H9 (cell line): ENCODE results near the gene LRPAP1. TPM values are rescaled to one million over a fixed set of nuclear protein-coding genes. Genes with fewer than 3 reads are reported as not detected.
A peak's percentile ranks its signal among the peaks of the same experiment; 100 is the strongest.

Experiments used
- DNase-seq: peaks from one replicate; pipeline ENCODE4 v3.0.0-alpha.2; 2017
- H2AFZ ChIP-seq: one replicate; pipeline ENCODE4 v1.6.1; 2013; ENCODE audit warnings: mild to moderate bottlenecking, low read length, control low read depth, moderate library complexity
- H2AK5ac ChIP-seq: 2 replicates; pipeline ENCODE4 v1.6.1; 2013; ENCODE audit warnings: low read length, control low read depth, mixed read lengths; ENCODE audit not compliant: insufficient read length
- H2BK120ac ChIP-seq: one replicate; pipeline ENCODE4 v1.6.1; 2013; ENCODE audit warnings: low read depth, mild to moderate bottlenecking, low read length, control low read depth, inconsistent platforms; ENCODE audit not compliant: poor library complexity, severe bottlenecking
- H2BK12ac ChIP-seq: 2 replicates; pipeline ENCODE4 v1.6.1; 2013; ENCODE audit warnings: low read length, control low read depth, mixed read lengths, low read depth; ENCODE audit not compliant: insufficient read length
- H2BK15ac ChIP-seq: 2 replicates; pipeline ENCODE4 v1.6.1; 2013; ENCODE audit warnings: low read depth, low read length, control low read depth
- H2BK20ac ChIP-seq: one replicate; pipeline ENCODE4 v1.6.1; 2013; ENCODE audit warnings: low read depth, mild to moderate bottlenecking, low read length, control low read depth, inconsistent platforms; ENCODE audit not compliant: poor library complexity, severe bottlenecking
- H2BK5ac ChIP-seq: 2 replicates; pipeline ENCODE4 v1.6.1; 2013; ENCODE audit warnings: low read length, control low read depth, mixed read lengths; ENCODE audit not compliant: insufficient read length
- H3K14ac ChIP-seq: 2 replicates; pipeline ENCODE4 v1.6.1; 2013; ENCODE audit warnings: low read length, control low read depth; ENCODE audit not compliant: insufficient read depth
- H3K18ac ChIP-seq: 2 replicates; pipeline ENCODE4 v1.6.1; 2013; ENCODE audit warnings: low read depth, mild to moderate bottlenecking, mixed read lengths, low read length, control low read depth; ENCODE audit not compliant: insufficient read length
- H3K23ac ChIP-seq: 2 replicates; pipeline ENCODE4 v1.6.1; 2013; ENCODE audit warnings: low read length, control low read depth, mixed read lengths, low read depth; ENCODE audit not compliant: insufficient read length
- H3K23me2 ChIP-seq: 2 replicates; pipeline ENCODE4 v1.6.1; 2013; ENCODE audit warnings: low read depth, mild to moderate bottlenecking, mixed read lengths, low read length, control low read depth; ENCODE audit not compliant: insufficient read length, poor library complexity, severe bottlenecking
- H3K27ac ChIP-seq: 2 replicates; pipeline ENCODE4 v1.5.1; 2013; ENCODE audit warnings: low read length, control low read depth, mixed read lengths, low read depth; ENCODE audit not compliant: insufficient read length
- H3K27me3 ChIP-seq: 2 replicates; pipeline ENCODE4 v1.6.1; 2013; ENCODE audit warnings: low read length, control low read depth, inconsistent platforms; ENCODE audit not compliant: insufficient read depth
- H3K4ac ChIP-seq: 2 replicates; pipeline ENCODE4 v1.6.1; 2013; ENCODE audit warnings: low read depth, mild to moderate bottlenecking, control low read depth, inconsistent platforms, low read length, moderate library complexity
- H3K4me1 ChIP-seq: 2 replicates; pipeline ENCODE4 v1.6.1; 2013; ENCODE audit warnings: low read length, control low read depth, inconsistent platforms; ENCODE audit not compliant: insufficient read depth
- H3K4me2 ChIP-seq: 2 replicates; pipeline ENCODE4 v1.6.1; 2013; ENCODE audit warnings: low read length, control low read depth, mixed read lengths; ENCODE audit not compliant: insufficient read length, insufficient read depth
- H3K56ac ChIP-seq: 2 replicates; pipeline ENCODE4 v1.6.1; 2013; ENCODE audit warnings: low read depth, mild to moderate bottlenecking, mixed read lengths, low read length, control low read depth; ENCODE audit not compliant: insufficient read length
- H3K79me1 ChIP-seq: 2 replicates; pipeline ENCODE4 v1.6.1; 2013; ENCODE audit warnings: low read depth, mild to moderate bottlenecking, moderate library complexity, low read length, control low read depth, inconsistent platforms; ENCODE audit not compliant: insufficient read depth, poor library complexity, severe bottlenecking
- H3K79me2 ChIP-seq: 2 replicates; pipeline ENCODE4 v1.6.1; 2013; ENCODE audit warnings: low read length, control low read depth, inconsistent platforms; ENCODE audit not compliant: insufficient read depth
- H3K9ac ChIP-seq: 2 replicates; pipeline ENCODE4 v1.6.1; 2013; ENCODE audit warnings: low read length, control low read depth, mixed read lengths; ENCODE audit not compliant: insufficient read length; ENCODE audit errors: extremely low read depth
- H3K9me3 ChIP-seq: one replicate; pipeline ENCODE4 v1.6.1; 2013; ENCODE audit warnings: low read depth, low read length, inconsistent platforms; ENCODE audit not compliant: control insufficient read depth
- H3T11ph ChIP-seq: one replicate; pipeline ENCODE4 v1.6.1; 2013; ENCODE audit warnings: mild to moderate bottlenecking, low read length, control low read depth, inconsistent platforms
- H4K20me1 ChIP-seq: one replicate; pipeline ENCODE4 v1.6.1; 2013; ENCODE audit not compliant: control insufficient read depth, insufficient read length, insufficient read depth
- H4K5ac ChIP-seq: 2 replicates; pipeline ENCODE4 v1.6.1; 2013; ENCODE audit warnings: low read depth, mild to moderate bottlenecking, mixed read lengths, low read length, control low read depth; ENCODE audit not compliant: insufficient read length
- H4K8ac ChIP-seq: replicated peaks from 2 replicates; pipeline ENCODE4 v1.6.1; 2013; ENCODE audit warnings: low read length, control low read depth, mixed read lengths, low read depth; ENCODE audit not compliant: insufficient read length
- H4K91ac ChIP-seq: 2 replicates; pipeline ENCODE4 v1.6.1; 2013; ENCODE audit warnings: low read depth, mild to moderate bottlenecking, moderate library complexity, mixed read lengths, low read length, control low read depth; ENCODE audit not compliant: insufficient read length
- H3K27ac Mint-ChIP-seq, 3 experiments: 2 replicates in 2 of 3; 3 replicates in 1 of 3; pipeline ENCODE4 v1.8.0; 2020 to 2021; ENCODE audit warnings: mixed read lengths in 3 of 3, mild to moderate bottlenecking in 1 of 3, moderate library complexity in 1 of 3
- H3K27me3 Mint-ChIP-seq: 2 replicates; pipeline ENCODE4 v1.8.0; 2021; ENCODE audit warnings: low read depth, mild to moderate bottlenecking, moderate library complexity, mixed read lengths
- H3K36me3 Mint-ChIP-seq, 3 experiments: 2 replicates in 2 of 3; 3 replicates in 1 of 3; pipeline ENCODE4 v1.8.0; 2020 to 2021; ENCODE audit warnings: low read depth in 3 of 3, mixed read lengths in 3 of 3; ENCODE audit not compliant: insufficient read depth in 1 of 3
- H3K4me1 Mint-ChIP-seq, 2 experiments: 2 replicates each; pipeline ENCODE4 v1.8.0; 2020; ENCODE audit warnings: mixed read lengths in 2 of 2
- H3K4me3 Mint-ChIP-seq, 2 experiments: 2 replicates in 1 of 2; 3 replicates in 1 of 2; pipeline ENCODE4 v1.8.0; 2020 to 2021; ENCODE audit warnings: mild to moderate bottlenecking in 2 of 2, mixed read lengths in 2 of 2, moderate library complexity in 1 of 2
- H3K9me3 Mint-ChIP-seq, 2 experiments: 2 replicates in 1 of 2; 3 replicates in 1 of 2; pipeline ENCODE4 v1.8.0; 2020; ENCODE audit warnings: mild to moderate bottlenecking in 2 of 2, mixed read lengths in 2 of 2, moderate library complexity in 1 of 2
- WGBS: extraction: QIAGEN DNeasy Blood & Tissue Kit; methylation state at CpG from one replicate; pipeline ENCODE4 v1.1.7; 2013; ENCODE audit warnings: missing lambda C conversion rate, low lambda C conversion rate, mixed read lengths; ENCODE audit not compliant: insufficient read length; ENCODE audit errors: extremely low coverage; 5-methylcytosine and 5-hydroxymethylcytosine counted together
- total RNA-seq: library from RNA; stranded (reverse); gene quantifications from 2 replicates; pipeline ENCODE4 v1.2.1, GENCODE V29; 2021
- TF ChIP-seq, protein P1 (sequence below): fragments of 200-600 bp; sonication (generic); conservative IDR thresholded peaks from 3 replicates; pipeline ENCODE4 v1.8.0; 2021; ENCODE audit warnings: antibody characterized with exemption, mild to moderate bottlenecking

Gene LRPAP1
- total RNA-seq, 1 experiment from 2014 or later: 85.9 TPM

DNA sequence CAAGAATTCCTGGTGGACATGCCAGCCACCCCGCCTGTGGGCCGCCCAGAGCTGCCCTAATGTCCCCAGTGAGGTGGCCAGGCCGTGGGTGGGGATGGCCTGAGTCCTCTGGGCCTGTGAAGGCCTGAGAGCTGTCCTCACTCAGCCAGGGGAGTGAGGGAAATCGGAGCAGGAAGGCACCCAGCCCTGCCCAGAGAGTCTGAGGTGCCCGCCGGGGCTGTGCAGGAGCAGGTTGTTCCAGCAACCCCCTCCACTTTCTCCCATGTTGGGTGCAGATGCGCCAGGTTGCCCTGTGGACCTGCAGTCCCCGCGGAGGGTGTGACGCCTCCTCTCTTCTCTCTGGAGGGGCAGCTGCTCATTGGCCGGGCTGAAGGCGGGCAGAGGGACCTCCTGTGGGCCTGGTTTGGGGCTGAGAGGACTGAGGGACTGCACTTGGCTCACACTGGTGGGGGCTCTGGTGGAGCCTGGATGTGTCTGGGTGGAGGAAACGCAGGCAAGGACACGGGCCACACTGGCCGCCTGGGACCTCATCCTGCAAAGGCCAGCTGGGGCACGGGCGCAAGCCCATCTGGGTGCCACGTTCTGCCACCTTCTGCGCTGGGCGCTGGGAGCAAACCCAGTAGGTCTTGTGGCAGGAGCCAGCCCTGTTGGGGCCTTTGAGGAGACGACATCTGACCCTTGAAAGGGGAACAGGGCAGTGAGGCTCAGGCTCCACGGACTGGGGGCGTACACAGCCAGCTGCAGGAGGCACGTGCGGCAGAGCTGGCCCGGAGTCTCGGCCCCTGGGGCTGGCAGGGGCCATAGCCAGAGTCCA, 55.1 kb downstream of the LRPAP1 start:
- Histone ChIP-seq H3K56ac (no peak overlapping the region), H2AK5ac (no peak overlapping the region), H3K23ac (no peak overlapping the region), H3K79me2 (no peaks in the 10 kb centered on the region), H4K20me1 (no peaks in the 10 kb centered on the region), H3K4me1 (peaks cover 4% of the 10 kb centered on the region; the same call in 1 of the 2 replicates), H4K5ac (no peak overlapping the region), H3T11ph (no peak overlapping the region), H3K4ac (no peak overlapping the region; the same call in 1 of the 2 replicates), H3K18ac (no peak overlapping the region), H4K8ac (no peak overlapping the region), H2BK5ac (no peak overlapping the region), H4K91ac (no peak overlapping the region), H2BK12ac (no peak overlapping the region), H2BK120ac (no peak overlapping the region), H3K9me3 (no peaks in the 10 kb centered on the region), H3K23me2 (peaks cover 4% of the 10 kb centered on the region), H2BK15ac (no peak overlapping the region), H3K27ac (no peak overlapping the region), H3K14ac (peak overlapping the region; percentile 64), H3K27me3 (peaks cover 4% of the 10 kb centered on the region; the same call in 1 of the 2 replicates), H3K4me2 (no peak overlapping the region), H2AFZ (no peak overlapping the region), H3K9ac (no peak overlapping the region), H2BK20ac (no peak overlapping the region), H3K79me1 (no peaks in the 10 kb centered on the region)
- no CpG with 5 or more reads among the region's 27 CpGs for WGBS
- TF ChIP-seq, protein P1, sequence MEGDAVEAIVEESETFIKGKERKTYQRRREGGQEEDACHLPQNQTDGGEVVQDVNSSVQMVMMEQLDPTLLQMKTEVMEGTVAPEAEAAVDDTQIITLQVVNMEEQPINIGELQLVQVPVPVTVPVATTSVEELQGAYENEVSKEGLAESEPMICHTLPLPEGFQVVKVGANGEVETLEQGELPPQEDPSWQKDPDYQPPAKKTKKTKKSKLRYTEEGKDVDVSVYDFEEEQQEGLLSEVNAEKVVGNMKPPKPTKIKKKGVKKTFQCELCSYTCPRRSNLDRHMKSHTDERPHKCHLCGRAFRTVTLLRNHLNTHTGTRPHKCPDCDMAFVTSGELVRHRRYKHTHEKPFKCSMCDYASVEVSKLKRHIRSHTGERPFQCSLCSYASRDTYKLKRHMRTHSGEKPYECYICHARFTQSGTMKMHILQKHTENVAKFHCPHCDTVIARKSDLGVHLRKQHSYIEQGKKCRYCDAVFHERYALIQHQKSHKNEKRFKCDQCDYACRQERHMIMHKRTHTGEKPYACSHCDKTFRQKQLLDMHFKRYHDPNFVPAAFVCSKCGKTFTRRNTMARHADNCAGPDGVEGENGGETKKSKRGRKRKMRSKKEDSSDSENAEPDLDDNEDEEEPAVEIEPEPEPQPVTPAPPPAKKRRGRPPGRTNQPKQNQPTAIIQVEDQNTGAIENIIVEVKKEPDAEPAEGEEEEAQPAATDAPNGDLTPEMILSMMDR: no peak
- H3K36me3 Mint-ChIP-seq: no peaks in the 10 kb centered on the region
- peaks cover 89% of the 10 kb centered on the region for H3K27me3 Mint-ChIP-seq
- no peak for DNase-seq
- H3K4me3 Mint-ChIP-seq: no peak overlapping the region
- H3K27ac Mint-ChIP-seq: no peak overlapping the region
- no peaks in the 10 kb centered on the region for H3K9me3 Mint-ChIP-seq
- H3K4me1 Mint-ChIP-seq: peaks cover 16 to 25% of the 10 kb centered on the region in 2 experiments
